GM19239 (cell line): Measurements from ENCODE around the gene CTAGE6.
"Not testable (repeated sequence)": the region's sequence is repeated elsewhere in the genome, so short reads cannot be mapped to it uniquely, and the experiment has no call there.

ENCODE experiments used
- DNase-seq: peaks from one replicate; pipeline ENCODE4 v3.0.0; 2011; ENCODE audit warnings: low spot score; ENCODE audit not compliant: insufficient read length
- FAIRE-seq: peaks from 2 replicates; lab custom pipeline; 2011; peaks lifted over from hg19 to GRCh38; lab: Jason Lieb, UNC

CTAGE6 gene, protein sequence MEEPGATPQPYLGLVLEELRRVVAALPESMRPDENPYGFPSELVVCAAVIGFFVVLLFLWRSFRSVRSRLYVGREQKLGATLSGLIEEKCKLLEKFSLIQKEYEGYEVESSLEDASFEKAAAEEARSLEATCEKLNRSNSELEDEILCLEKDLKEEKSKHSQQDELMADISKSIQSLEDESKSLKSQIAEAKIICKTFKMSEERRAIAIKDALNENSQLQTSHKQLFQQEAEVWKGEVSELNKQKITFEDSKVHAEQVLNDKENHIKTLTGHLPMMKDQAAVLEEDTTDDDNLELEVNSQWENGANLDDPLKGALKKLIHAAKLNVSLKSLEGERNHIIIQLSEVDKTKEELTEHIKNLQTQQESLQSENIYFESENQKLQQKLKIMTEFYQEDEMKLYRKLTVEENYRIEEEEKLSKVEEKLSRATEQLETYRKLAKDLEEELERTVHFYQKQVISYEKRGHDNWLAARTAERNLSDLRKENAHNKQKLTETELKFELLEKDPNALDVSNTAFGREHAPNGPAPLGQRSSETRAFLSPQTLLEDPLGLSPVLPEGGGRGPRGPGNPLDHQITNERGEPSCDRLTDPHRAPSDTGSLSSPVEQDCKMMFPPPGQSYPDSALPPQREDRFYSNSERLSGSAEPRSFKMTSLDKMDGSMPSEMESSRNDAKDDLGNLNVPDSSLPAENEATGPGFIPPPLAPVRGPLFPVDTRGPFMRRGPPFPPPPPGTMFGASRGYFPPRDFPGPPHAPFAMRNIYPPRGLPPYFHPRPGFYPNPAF

DNA sequence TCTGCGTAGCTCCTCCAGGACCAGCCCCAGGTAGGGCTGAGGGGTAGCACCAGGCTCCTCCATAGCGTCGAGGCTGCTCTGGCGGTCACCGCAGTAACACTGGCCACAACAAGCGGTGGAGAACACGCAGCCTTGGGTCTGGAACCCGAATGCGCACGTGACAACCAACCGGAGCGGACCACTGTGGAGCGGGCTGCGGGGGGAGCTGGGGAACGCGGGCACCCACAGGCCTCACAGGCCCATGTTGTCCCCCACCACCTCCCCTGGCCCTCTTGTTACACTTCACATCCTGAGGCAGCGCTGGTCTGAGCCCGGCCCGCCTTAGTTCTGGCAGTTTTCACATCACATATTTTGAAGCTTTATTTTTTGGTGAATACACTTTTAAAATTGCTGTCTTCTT is at the start of gene CTAGE6:
TSS of gene CTAGE6 (minus strand) at position 101 of the 400 bp plus-strand sequence. CDS start at position 63, 38 bp downstream.
- DNase-seq, FAIRE-seq: not testable (repeated sequence)

DNA sequence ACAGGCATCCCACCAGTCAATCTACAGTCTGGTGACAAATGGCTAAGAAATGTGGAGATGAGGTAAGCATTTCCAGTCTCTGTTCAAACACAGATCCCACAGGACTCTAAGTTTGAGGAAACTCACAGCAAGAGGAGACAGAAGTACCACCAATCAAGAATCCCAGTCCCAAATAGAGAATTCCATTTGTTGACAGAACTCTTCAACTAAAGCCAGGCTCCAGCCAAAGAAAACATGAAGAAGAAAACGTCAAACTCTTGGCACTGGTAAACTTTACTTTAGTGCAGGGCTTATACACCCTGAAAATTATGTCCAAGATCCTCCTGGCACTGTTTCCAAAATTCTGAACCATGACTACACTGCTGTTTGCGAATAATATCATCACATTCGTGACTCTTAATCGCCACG is 49.2 kb upstream of the CTAGE6 start:
- not testable (repeated sequence) for DNase-seq, FAIRE-seq

DNA sequence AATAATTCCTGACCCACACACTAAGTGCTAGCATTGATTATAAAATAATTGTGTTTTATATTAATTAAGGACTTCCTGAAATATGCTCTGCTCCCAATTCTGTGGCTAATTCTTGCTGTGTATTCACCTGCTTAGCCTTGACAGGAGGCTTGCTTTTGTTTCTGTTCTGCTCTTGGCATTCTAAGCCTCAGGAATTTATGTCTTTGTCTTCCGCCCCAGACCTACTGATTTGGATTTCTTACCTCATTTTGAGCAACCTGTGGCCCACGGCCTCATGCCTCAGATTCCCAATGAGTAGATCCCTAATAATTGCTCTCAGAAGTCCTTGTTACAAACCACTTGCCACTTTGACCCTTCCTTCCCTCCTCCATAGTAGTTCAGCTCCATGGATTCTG is 40.4 kb upstream of the CTAGE6 start:
- not testable (repeated sequence) for DNase-seq, FAIRE-seq

GRCh38 chr7:143797119-143797895 is 39.8 kb upstream of the CTAGE6 start:
- not testable (repeated sequence) for DNase-seq, FAIRE-seq

- not testable (repeated sequence) for DNase-seq, FAIRE-seq
Observed at GRCh38 chr7:143795653-143796052, 38.2 kb upstream of the CTAGE6 start.

GRCh38 chr7:143792633-143793032 is 35.1 kb upstream of the CTAGE6 start:
- FAIRE-seq, DNase-seq: not testable (repeated sequence)

DNA sequence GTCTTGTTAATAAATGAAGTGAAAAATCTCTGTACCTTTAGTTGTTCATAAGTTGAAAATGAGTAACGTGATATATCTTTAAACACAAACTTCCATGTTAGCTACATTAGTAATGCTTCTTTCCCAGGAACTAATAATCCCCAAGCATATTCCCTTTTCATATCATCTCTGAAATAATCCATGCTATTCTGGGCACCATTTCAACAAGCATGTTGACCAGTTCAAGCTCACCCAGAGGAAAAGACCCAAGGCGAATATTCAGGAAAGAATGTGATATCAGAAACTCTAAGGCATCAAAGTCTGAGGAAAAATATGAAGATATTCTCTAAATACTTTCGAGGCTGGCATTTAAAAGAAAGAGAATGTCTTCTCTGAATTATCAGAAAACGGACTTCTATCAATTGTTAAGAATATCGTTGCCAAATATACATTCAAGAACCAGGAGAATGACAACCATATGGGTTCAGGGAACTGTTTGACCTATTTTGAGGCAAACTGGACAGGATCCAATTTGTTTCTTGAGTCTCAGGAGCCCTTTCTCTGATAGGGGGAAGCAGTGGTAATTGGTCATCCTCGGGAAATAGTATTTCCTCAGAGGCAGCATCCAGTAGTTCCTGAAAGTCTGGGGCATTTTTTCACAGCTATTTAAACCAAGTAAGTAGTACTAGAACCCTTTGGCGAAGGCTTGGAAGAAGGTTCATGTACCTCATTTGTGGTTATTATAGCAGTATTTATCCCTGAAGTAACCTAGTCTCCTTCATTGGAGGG is 28.1 kb upstream of the CTAGE6 start:
- DNase-seq, FAIRE-seq: not testable (repeated sequence)

- FAIRE-seq, DNase-seq: not testable (repeated sequence)
Observed at GRCh38 chr7:143779591-143779990, 22.1 kb upstream of the CTAGE6 start.

GRCh38 chr7:143772738-143773468 is 15.4 kb upstream of the CTAGE6 start:
- FAIRE-seq: not testable (repeated sequence)

GRCh38 chr7:143767531-143767930 is 10.0 kb upstream of the CTAGE6 start:
- not testable (repeated sequence) for DNase-seq, FAIRE-seq

More at GRCh38 chr7:143772738-143773468, 15.4 kb upstream of the CTAGE6 start:
- not testable (repeated sequence) for DNase-seq

DNA sequence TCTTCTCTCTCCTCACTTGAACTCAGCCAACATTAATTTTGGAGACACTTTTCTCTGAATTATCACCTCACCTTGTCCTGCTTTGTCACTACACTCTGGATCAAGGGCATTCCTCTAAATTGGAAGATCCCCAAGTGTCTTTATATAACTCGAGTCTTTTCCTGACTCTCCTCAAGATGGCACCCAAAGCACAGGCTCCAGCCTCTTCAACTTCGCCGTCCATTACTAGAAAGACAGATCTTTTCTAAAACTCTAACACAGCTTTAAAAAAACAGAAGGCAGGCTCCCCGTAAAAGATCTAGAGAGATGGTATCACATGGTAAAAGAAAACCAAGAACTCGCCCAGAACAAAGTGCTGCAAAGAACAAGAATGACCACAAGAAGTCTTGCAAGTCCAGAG is 8.2 kb upstream of the CTAGE6 start:
- peak; percentile 35 for FAIRE-seq
- not testable (repeated sequence) for DNase-seq

DNA sequence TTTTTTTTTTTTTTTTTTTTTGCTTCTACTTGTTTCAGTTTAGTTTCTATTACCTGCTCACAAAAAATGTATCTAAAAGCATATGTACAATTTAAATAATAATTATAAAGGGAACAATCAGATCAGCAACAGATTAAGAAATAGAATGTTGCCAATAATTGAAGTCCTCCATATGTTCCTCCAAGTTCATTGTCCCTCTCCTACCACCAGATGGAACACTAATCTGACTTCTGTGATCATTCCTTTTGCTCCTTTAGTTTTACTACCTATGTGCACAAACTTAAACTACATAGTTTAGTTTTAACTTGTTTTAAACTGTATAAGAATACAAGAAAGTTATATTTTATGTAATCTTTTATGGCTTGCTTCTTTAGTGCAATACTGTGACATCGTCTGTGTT is 5.6 kb upstream of the CTAGE6 start:
- DNase-seq, FAIRE-seq: not testable (repeated sequence)

- FAIRE-seq: not testable (repeated sequence)
Observed at GRCh38 chr7:143745340-143745739, 12.2 kb downstream of the CTAGE6 start.

DNA sequence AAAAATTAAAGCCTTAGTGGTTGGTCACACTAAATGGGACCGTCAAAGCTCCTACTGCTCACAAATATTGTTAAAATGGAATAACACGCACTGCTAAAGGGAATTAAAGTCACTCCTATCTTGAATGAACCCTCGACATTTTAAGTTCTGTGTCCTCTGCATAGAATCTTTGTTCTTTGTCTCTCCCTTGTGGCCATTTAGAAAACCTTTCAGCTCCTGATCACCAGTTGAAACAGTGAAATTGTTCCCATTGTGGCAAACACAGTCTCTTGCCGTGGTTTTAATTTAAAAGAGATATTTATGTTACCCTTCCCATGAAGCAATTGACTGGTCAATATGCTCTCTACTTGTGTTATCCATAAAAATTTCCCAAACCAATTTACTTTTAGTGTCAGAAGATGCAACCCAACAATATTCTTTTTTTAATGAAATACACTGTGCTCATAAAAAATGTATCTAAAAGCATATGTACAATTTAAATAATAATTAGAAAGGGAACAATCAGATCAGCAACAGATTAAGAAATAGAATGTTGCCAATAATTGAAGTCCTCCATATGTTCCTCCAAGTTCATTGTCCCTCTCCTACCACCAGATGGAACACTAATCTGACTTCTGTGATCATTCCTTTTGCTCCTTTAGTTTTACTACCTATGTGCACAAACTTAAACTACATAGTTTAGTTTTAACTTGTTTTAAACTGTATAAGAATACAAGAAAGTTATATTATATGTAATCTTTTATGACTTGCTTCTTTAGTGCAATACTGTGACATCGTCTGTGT is 20.3 kb downstream of the CTAGE6 start:
- DNase-seq (peak; percentile 8), FAIRE-seq (peak; percentile 48)

More at GRCh38 chr7:143745340-143745739, 12.2 kb downstream of the CTAGE6 start:
- not testable (repeated sequence) for DNase-seq

DNA sequence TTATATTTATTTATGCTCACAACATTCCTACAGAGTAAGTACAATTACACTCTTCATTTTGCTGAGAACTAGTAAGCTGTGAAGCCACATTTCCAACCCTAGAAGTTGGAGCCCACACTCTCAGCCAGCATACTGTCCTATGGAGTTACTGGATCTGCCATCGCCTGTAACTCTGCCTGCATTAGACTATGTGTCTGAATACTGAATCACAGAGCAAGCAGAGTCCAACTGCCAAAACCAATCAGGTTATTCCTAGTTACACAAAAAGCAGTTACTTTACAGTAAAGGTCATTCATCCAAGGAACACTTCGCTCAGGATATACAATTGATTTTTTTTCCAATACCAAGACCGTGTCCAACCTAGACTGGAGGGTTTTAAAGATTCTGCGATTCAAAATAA is 21.5 kb downstream of the CTAGE6 start:
- FAIRE-seq (no peak), DNase-seq (no peak)

DNA sequence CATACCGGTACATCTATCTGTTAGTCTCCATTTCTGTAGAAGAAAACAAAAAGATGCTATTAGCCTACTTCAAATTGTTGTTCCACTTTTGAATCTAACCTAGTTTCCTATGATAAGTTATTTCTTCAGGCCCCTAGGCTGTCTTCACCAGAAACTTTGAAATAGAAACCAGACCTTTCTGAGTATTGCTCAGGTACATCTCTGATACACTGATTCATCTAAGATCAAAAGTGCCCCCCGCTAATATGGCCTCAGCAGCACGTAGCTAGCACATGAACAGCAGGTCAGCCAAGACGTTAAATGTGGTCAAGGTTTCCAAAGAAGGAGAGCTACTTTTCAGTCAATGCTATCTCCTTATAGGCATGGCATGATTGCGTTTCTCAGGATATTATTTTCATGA is 23.6 kb downstream of the CTAGE6 start:
- DNase-seq (no peak), FAIRE-seq (no peak)

DNA sequence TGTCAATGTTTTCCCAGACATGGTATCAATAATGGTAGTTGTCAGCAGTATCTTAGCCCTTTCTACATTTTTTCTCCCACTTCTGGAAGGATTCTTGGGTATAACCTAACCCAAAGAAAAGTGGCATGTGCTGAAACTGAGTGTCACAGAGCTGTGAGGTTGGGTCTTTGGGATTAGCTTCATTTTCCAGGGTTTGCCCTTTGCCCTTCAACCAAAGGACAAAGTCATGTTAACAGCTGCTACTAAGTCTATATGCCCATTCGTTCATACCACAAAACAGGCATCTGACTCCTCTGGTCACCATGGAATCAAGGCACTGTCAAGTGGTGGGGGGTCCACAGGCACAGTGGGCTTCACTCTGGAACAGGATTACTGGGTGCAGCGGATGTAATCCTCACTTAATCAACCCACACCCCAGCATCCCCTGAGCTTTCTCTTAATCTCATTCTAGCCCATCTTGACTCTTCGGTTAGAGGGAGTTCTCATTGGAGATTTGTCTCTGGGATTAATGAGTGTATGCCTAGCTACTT is 29.1 kb downstream of the CTAGE6 start:
- no peak for DNase-seq
- FAIRE-seq: no peak

GRCh38 chr7:143727561-143727960 is 29.9 kb downstream of the CTAGE6 start:
- not testable (repeated sequence) for FAIRE-seq, DNase-seq
